SIG-M5 treated with dmso at 0.1 percent for 504 hours (cell line): ENCODE results near the gene PTP4A2.

ENCODE experiments used
- DNase-seq: peaks from one replicate; lab custom pipeline; 2025; ENCODE audit not compliant: unreplicated experiment; lab: John Stamatoyannopoulos, UW

Gene PTP4A2

GRCh38 chr1:31891280-31891679 lies 46.9 kb downstream of the PTP4A2 start:
- DNase-seq: no peak

DNA sequence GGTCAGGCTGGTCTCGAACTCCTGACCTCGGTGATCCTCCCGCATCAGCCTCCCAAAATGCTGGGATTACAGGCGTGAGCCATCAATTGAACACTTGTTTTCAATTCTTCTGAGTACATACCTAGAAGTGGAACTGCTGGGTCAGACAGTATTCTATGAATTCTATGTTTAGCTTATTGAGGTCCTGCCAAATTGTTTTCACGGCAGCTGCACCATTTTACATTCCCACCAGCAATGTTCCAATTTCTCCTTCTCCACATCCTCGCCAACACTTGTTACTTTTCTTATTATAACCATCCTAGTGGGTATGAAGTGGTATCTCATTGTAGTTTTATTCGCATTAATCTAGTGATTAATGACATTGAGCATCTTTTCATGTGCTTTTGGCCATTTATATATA lies 49.9 kb downstream of the PTP4A2 start:
- DNase-seq: no peak

DNA sequence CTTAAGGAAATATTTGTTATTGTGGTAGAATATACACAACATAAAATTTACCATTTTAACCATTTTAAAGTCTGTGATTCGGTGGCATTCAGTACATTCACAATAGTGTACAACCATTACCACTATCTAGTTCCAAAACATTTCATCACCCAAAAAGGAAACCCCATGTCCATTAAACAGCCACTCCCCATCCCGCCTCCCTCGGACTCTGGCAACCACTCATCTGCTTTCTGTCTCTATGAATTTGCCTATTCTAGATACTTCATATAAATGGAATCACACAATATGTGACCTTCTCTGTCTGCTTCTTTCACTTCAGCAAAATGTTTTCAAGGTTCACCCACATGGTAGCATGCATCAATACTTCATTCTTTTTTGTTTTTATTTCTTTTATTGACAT lies 51.3 kb downstream of the PTP4A2 start:
- no peak for DNase-seq

DNA sequence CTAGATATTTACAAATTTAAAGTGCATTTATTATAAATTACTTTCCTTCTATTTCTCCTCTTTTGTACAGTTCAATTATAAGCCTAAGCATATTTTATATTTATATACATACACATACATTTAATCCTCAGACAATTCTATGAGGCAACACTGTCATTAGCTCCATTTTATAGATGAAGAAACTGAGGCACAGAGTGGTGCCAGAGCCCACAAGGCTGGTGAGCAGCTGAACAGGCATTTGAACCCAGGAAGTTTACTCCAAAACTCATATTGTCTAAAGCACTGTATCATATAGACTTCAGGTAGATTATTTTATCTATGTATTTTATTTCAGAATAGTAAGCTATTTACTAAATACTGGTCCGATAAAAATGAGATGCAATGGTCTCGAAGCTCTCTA lies 52.3 kb downstream of the PTP4A2 start:
- no peak for DNase-seq

DNA sequence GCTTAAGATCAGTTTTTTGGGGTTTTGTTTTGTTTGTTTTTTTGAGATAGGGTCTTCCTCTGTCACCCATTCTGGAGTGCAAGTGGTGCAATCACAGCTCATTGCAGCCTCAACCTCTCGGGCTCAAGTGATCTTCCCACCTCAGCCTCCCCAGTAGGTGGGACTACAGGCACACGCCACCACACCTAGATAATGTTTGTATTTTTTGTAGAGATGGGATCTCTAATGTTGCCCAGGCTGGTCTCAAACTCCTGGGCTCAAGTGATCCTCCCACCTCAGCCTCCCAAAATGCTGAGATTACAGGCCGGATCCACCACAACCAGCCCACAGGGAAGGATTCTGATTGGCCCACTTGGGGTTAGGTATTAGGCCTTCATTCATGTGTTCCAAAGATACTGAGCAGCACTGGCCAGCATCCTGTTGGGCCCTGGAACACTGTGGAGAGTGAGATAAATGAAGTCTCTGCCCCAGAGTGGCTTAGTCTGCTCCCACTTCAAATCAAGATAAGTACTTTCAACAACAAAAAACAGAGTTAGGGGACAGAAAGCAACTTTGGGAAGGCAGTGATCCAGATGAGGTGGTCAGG lies 54.7 kb downstream of the PTP4A2 start:
- DNase-seq: no peak

DNA sequence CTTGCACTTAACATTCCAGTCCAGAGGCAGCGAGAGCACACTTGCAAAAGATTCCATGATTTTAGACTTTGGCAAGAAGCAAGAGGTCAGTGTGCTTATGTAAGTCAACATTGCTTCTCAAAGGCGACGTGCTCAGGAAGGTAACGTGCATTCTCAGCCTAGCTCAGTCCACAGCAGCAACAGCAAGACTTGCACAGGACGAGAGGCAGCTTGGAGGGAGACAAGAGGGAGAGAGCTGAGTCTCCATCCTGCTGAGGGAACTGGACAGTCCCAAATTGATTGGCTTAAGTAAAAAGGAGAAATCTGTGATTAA lies 56.5 kb downstream of the PTP4A2 start:
- DNase-seq: no peak

DNA sequence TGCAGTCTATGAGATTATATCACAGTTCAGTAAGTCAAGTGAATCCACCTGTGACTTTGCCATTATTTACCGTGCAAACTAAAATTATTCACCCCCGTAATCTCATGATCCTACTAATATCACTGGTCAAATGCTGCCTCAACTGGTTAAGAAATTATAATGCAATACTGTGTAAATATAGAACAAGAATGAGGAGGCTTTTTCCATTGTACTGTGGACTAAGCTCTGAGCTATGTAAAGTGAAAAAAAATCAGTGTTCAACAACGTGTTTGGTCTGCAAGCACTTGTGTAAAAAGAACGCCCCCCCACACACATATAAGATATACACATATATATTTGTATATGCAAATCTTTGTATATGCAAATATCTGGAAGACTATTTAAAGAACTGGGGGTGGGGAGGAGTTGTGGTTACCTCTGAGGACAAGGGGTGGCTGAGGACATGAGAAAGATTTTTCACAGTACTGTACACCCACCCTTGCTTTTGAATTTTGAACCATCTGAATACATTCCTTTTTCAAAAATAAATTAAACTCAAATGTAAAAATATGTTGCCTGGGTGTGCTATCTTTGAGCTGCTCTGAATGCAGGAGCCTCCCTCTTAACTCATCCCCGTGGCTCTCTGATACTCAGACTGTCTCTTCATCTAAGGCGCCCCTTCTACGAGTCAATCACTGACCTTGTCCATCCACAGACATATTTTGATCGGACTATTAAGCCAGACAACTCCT lies 57.0 kb downstream of the PTP4A2 start:
- DNase-seq: no peak

GRCh38 chr1:31879981-31880608 lies 58.1 kb downstream of the PTP4A2 start:
- DNase-seq: no peak

DNA sequence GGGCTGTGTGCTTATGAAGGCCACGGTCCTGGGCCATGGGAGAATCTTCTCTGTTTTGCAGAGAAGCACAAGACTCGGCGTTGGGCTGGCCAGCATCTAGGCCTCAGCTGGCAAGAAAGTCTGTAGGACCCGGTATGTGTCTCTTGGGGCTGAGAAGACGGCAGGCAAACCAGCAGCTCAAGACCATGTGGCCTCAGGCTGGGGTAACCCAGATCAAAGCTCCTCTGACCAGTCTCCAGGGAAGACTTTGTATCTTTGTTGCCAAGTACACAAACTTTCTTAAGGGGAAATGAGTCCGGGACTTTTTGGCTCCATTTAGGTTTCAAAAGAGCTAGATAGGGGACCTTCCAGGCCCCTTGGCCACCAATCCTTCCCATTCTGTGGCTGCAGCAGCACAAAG lies 60.1 kb downstream of the PTP4A2 start:
- no peak for DNase-seq

DNA sequence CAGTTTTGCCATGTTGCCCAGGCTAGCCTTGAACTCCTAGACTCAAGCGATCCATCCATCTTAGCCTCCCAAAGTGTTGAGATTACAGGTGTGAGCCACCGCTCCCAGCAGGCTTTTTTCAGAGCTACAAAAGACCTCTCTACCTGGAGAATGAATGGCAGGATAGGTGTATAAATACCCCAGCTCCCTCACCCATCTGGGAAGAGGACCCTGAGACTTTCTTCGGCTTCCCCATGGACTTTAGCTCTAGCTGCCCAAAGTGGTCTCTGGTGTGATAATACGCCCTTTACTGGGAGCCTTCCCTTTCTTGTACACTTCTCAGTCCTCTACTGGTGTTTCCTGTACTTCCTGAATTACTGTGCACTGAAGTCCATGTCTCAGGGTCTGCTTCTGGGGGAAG lies 60.6 kb downstream of the PTP4A2 start:
- no peak for DNase-seq

DNA sequence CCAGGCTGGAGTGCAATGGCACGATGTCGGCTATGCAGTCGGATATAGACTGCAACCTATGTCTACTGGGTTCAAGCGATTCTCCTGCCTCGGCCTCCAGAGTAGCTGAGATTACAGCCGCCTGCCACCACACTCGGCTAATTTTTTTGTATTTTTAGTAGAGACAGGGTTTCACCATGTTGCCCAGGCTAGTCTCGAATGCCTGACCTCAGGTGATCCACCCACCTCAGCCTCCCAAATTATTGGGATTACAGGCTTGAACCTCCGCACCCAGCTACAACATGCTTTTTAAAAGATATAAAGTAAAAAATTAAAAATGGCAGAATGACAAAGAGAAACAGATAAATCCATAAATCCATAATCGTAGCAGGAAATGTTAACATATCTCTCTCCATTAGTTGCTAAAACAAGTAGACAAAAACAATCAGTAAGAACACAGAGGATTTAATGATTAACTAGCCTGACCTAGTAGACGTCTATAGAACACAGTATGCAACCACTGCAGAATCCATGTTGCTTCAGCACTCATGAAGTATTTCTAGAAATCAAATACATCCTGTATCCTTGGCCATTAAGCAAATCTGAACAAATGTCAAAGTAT lies 62.4 kb downstream of the PTP4A2 start:
- no peak for DNase-seq

GRCh38 chr1:31874942-31875341 lies 63.2 kb downstream of the PTP4A2 start:
- DNase-seq: no peak

GRCh38 chr1:31872658-31873636 lies 65.2 kb downstream of the PTP4A2 start:
- DNase-seq: no peak

DNA sequence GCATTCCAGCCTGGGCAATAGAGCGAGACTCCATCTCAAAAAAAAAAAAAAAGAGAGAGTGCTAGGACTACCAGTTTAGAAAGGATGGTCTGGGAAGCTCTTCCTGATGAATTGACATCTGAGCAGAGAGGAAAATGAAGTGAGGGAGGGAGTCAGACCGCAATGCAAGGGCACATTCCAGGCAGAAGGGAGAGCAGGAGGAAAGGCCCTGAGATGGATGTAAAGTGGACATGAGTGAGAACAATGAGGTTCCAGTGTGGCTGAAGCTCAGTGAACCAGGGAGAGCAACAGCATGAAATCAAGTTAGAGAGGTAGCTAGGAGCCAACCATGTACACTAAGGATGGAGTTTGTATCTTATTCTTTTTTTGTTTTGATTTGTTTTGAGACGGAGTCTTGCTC lies 66.5 kb downstream of the PTP4A2 start:
- DNase-seq: no peak

- no peak for DNase-seq
These were observed 68.0 kb downstream of the PTP4A2 start for GRCh38 chr1:31870086-31870736.

DNA sequence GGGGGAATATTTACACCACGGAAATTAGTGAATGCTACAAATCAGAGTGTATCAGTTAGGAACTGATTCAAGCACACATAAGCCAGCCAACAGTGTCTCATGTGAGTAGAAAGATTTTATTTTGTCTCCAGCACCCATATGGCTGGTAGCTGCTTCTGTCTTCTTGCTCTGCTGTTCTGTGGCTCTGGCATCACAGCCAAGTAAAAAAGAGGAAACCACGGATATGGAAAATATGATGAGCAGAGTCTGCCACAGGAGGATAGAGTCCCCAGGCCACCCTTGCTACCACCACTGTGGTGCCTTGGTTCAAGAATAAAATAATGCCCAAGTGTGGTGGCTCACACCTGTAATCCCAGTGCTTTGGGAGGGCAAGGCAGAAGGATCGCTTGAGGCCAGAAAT lies 68.7 kb downstream of the PTP4A2 start:
- peak; percentile 28 for DNase-seq

GRCh38 chr1:31868862-31869261 lies 69.3 kb downstream of the PTP4A2 start:
- no peak for DNase-seq

DNA sequence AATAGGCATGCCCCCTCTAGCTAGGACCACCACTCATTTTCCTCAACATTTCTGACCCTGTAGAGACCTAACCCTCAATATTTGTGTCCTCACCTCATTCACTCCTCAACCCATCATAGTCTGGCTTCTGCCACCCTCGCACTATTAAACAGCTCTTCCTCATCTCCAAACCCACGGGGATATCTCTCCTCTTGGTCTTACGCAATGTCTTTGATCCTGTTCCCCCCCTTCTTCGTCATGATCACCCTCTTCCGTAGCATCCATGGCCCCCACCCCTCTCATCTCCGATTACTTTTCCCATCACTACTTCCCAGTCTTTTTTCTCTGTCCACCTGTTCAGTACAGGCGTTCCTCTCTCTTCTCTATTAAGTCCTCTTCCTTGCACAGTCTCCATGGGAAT lies 70.6 kb downstream of the PTP4A2 start:
- no peak for DNase-seq

GRCh38 chr1:31866450-31867032 lies 71.6 kb downstream of the PTP4A2 start:
- no peak for DNase-seq

DNA sequence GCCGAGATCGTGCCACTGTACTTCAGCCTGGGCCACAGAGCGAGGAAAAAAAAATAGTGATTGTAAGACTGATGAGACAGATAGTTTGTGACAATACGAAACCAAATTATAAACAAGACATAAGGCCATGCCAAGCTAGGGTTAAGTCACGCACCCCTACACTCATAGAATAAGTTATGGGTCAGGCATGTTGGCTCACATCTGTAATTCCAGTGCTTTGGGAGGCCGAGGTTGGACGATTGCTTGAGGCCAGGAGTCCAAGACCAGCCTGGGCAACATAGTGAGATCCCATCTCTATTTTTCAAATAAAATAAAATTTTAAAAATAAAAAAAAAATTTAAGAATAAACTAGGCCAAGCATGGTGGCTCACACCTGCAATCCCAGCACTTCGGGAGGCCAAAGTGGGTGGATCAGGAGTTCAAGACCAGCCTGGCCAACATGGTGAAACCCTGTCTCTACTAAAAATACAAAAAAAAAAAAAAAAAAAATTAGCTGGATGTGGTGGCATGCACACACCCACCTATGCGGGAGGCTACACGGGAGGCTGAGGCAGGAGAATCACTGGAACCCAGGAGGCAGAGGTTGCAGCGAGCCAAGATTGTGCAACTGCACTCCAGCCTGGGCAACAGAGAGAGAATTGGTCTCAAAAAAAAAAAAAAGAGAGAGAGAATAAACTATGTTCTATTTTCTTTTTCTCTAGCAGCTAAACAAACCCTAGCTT lies 72.3 kb downstream of the PTP4A2 start:
- no peak for DNase-seq
